PFSK-1 (cell line): ENCODE data around the gene IGSF9.

ENCODE experiments used
- FOXP2 ChIP-seq: optimal IDR thresholded peaks from 2 replicates; pipeline ENCODE3; 2011; ENCODE audit warnings: borderline replicate concordance, control low read depth, inconsistent platforms; ENCODE audit not compliant: insufficient read depth; ENCODE audit errors: extremely low read length, extremely low read depth
- POLR2AphosphoS5 ChIP-seq: IDR thresholded peaks from 2 replicates; pipeline ENCODE4 v1.6.1; 2012; ENCODE audit warnings: low read depth, mild to moderate bottlenecking, control low read depth, low read length, moderate library complexity
- REST ChIP-seq, 2 experiments: IDR thresholded peaks; 2 replicates each; pipeline versions ENCODE4 v1.6.1 to v1.8.0; 2011 to 2012; ENCODE audit warnings: low read depth in 2 of 2, low read length in 2 of 2, control low read depth in 1 of 2, inconsistent platforms in 1 of 2, mild to moderate bottlenecking in 1 of 2, moderate library complexity in 1 of 2; ENCODE audit not compliant: insufficient read depth in 1 of 2
- SIN3A ChIP-seq: IDR thresholded peaks from 2 replicates; pipeline ENCODE4 v1.6.1; 2012; ENCODE audit warnings: mild to moderate bottlenecking, low read length, moderate library complexity, borderline replicate concordance; ENCODE audit not compliant: insufficient read depth
- TAF1 ChIP-seq: IDR thresholded peaks from 2 replicates; pipeline ENCODE4 v1.6.1; 2012; ENCODE audit warnings: low read length, control low read depth, borderline replicate concordance; ENCODE audit not compliant: insufficient read depth

IGSF9 gene

GRCh38 chr1:159980786-159981185 lies 35.4 kb upstream of the IGSF9 start:
- TF ChIP-seq REST (IDR thresholded peaks at IDR 0.05; ENCODE audit: insufficient read depth in 1 of 2, low read depth in 2 of 2, low read length in 2 of 2) (no peak), FOXP2 (no peak), TAF1 (no peak), POLR2AphosphoS5 (no peak), SIN3A (no peak)

- TF ChIP-seq POLR2AphosphoS5 (no peak), TAF1 (no peak), REST (IDR thresholded peaks at IDR 0.05; ENCODE audit: insufficient read depth in 1 of 2, low read depth in 2 of 2, low read length in 2 of 2) (no peak), SIN3A (no peak), FOXP2 (no peak)
Measured at GRCh38 chr1:159980076-159980475, 34.7 kb upstream of the IGSF9 start.

DNA sequence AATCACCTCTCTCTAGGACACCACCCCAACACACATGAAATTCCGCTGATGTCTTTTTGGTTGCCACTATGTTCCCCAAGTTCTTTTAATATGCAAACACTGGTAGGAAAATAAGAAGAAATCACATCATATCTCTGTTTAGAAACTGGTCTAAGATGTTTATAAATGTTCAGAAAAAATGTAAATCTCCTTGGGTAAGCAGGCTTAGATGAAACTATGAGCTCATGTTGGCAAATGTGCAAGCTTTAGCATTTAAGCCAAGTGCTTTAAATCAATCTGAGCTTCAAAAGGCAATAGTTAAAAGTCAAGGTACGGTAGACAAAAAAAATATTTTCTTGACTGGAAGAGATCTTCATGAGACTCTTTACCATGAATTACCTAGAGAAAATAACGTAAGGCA lies 33.8 kb upstream of the IGSF9 start:
- no peak for TF ChIP-seq POLR2AphosphoS5
- no peak for TF ChIP-seq REST (IDR thresholded peaks at IDR 0.05; ENCODE audit: insufficient read depth in 1 of 2, low read depth in 2 of 2, low read length in 2 of 2)
- no peak for TF ChIP-seq FOXP2
- TF ChIP-seq SIN3A = no peak
- TF ChIP-seq TAF1 = no peak

GRCh38 chr1:159978107-159978398 lies 32.6 kb upstream of the IGSF9 start:
- no peak for TF ChIP-seq FOXP2
- no peak for TF ChIP-seq POLR2AphosphoS5
- TF ChIP-seq SIN3A = no peak
- TF ChIP-seq REST (IDR thresholded peaks at IDR 0.05; ENCODE audit: insufficient read depth in 1 of 2, low read depth in 2 of 2, low read length in 2 of 2) = no peak
- no peak for TF ChIP-seq TAF1

DNA sequence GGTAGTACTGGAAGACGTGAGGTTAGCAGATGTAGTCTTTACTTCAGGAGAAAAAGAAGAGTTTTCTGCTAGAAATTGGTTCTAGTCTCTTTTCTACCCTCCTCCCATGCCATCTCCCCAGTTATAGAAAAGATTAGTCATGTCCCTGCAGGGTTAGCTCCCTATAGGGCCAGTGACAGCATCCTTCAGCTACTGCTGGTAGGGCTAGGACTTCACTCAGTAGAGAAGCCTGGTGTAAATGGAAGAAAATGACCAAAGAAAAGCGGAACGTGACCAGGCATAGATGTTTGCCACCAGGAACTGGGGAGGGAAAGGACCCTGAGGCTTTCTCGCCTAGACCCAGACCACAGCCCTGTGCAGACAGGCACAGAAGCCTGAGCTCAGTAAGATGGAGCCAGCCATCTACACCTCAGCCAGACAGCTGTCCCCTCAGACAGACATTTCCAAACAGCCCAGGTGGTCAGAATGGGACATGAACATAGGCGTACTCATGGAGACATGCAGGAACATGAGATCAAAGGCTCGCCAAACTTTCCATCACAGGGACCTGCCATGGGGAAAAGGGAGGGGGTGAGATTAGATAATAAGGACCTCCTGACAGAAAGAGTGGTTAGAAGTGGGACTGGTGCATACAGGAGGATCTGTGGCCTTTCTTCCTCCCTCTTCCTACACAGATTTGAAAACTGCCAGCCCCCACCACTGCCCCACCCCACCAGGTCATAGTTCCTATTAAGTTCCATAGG lies 32.1 kb upstream of the IGSF9 start:
- TF ChIP-seq FOXP2 (no peak), TAF1 (no peak), SIN3A (no peak), POLR2AphosphoS5 (no peak), REST (IDR thresholded peaks at IDR 0.05; ENCODE audit: insufficient read depth in 1 of 2, low read depth in 2 of 2, low read length in 2 of 2) (no peak)
